Limb (tissue), 2 donors: ENCODE results near the gene CHRDL2.
"Not testable (repeated sequence)": the region's sequence is repeated elsewhere in the genome, so short reads cannot be mapped to it uniquely, and the experiment has no call there.

Experiments used
- DNase-seq, 2 donors: peaks; one replicate each; pipeline ENCODE4 v3.0.0-alpha.2; 2016; ENCODE audit errors: extremely low spot score in 2 of 2

Gene CHRDL2

GRCh38 chr11:74672332-74672955 is 58.8 kb downstream of the CHRDL2 start:
- DNase-seq, result no peak

GRCh38 chr11:74671520-74672196 is 59.6 kb downstream of the CHRDL2 start:
- DNase-seq, result no peak

GRCh38 chr11:74670171-74670570 is 61.1 kb downstream of the CHRDL2 start:
- no peak for DNase-seq

GRCh38 chr11:74669211-74670160 is 61.7 kb downstream of the CHRDL2 start:
- DNase-seq, result no peak

GRCh38 chr11:74663315-74663714 is 67.9 kb downstream of the CHRDL2 start:
- no peak for DNase-seq

- DNase-seq, result no peak
Observed at GRCh38 chr11:74662487-74663103, 68.6 kb downstream of the CHRDL2 start.

GRCh38 chr11:74659124-74659523 is 72.1 kb downstream of the CHRDL2 start:
- not testable (repeated sequence) for DNase-seq

- no peak for DNase-seq
Observed at GRCh38 chr11:74654976-74655375, 76.2 kb downstream of the CHRDL2 start.

- DNase-seq, result peak in 1 of 2 donors; percentile 29
Observed at GRCh38 chr11:74650498-74650897, 80.7 kb downstream of the CHRDL2 start.

GRCh38 chr11:74648894-74649293 is 82.3 kb downstream of the CHRDL2 start:
- DNase-seq, result no peak

- no peak for DNase-seq
Observed at GRCh38 chr11:74647831-74648230, 83.4 kb downstream of the CHRDL2 start.

- DNase-seq, result no peak
Observed at GRCh38 chr11:74647404-74647803, 83.8 kb downstream of the CHRDL2 start.

- no peak for DNase-seq
Observed at GRCh38 chr11:74646954-74647353, 84.3 kb downstream of the CHRDL2 start.
